SK-N-SH treated with all-trans-retinoic acid at 6 μM for 48 hours (cell line): ENCODE results near the gene PSMD10.

ENCODE experiments used
- ATAC-seq: fragments of 200-7000 bp; cut with Tn5 transposase; 3 replicates; pipeline ENCODE4 v1.9.1; 2020; ENCODE audit warnings: mild to moderate bottlenecking, moderate library complexity
- ARNTL ChIP-seq: fragments of 450-650 bp; formaldehyde crosslinking; IDR thresholded peaks from 2 replicates; pipeline ENCODE4 v1.5.0; 2020; ENCODE audit warnings: low read depth, mild to moderate bottlenecking, moderate library complexity, borderline replicate concordance
- BACH2 ChIP-seq: fragments of 250-450 bp; sonication (Bioruptor Pico); IDR thresholded peaks from 2 replicates; pipeline ENCODE4 v1.9.0; 2021; ENCODE audit warnings: mild to moderate bottlenecking, borderline replicate concordance
- CREB5 ChIP-seq: fragments of 250-450 bp; sonication (Bioruptor Pico); IDR thresholded peaks from 2 replicates; pipeline ENCODE4 v1.5.1; 2020; ENCODE audit warnings: low read depth, mild to moderate bottlenecking, moderate library complexity
- CSDC2 ChIP-seq: fragments of 250-450 bp; sonication (Bioruptor Pico); IDR thresholded peaks from 2 replicates; pipeline ENCODE4 v1.5.0; 2020; ENCODE audit warnings: mild to moderate bottlenecking, moderate library complexity
- CSRNP3 ChIP-seq: fragments of 250-450 bp; sonication (Bioruptor Pico); IDR thresholded peaks from 2 replicates; pipeline ENCODE4 v1.5.1; 2021; ENCODE audit warnings: mild to moderate bottlenecking, moderate library complexity
- ESRRG ChIP-seq: fragments of 250-450 bp; sonication (Bioruptor Pico); IDR thresholded peaks from 2 replicates; pipeline ENCODE4 v1.6.1; 2021; ENCODE audit warnings: mild to moderate bottlenecking
- GLIS3 ChIP-seq: fragments of 250-450 bp; sonication (Bioruptor Pico); IDR thresholded peaks from 2 replicates; pipeline ENCODE4 v1.5.0; 2020; ENCODE audit warnings: mild to moderate bottlenecking, moderate library complexity
- ISL1 ChIP-seq: fragments of 250-450 bp; sonication (Bioruptor Pico); IDR thresholded peaks from 2 replicates; pipeline ENCODE4 v2.1.2; 2022; ENCODE audit warnings: mild to moderate bottlenecking, moderate library complexity
- RARB ChIP-seq: fragments of 250-450 bp; sonication (Bioruptor Pico); IDR thresholded peaks from 2 replicates; pipeline ENCODE4 v1.8.0; 2021; ENCODE audit warnings: mild to moderate bottlenecking, moderate library complexity
- SNAI2 ChIP-seq: fragments of 250-450 bp; sonication (Bioruptor Pico); IDR thresholded peaks from 2 replicates; pipeline ENCODE4 v1.5.0; 2020; ENCODE audit warnings: mild to moderate bottlenecking, moderate library complexity
- TOX ChIP-seq: fragments of 250-450 bp; sonication (Bioruptor Pico); IDR thresholded peaks from 2 replicates; pipeline ENCODE4 v1.8.0; 2021; ENCODE audit warnings: mild to moderate bottlenecking, moderate library complexity, borderline replicate concordance
- TSHZ2 ChIP-seq: fragments of 250-450 bp; sonication (Bioruptor Pico); IDR thresholded peaks from 2 replicates; pipeline ENCODE4 v1.5.0; 2020; ENCODE audit warnings: mild to moderate bottlenecking, moderate library complexity
- ZC3H10 ChIP-seq: fragments of 250-450 bp; sonication (Bioruptor Pico); IDR thresholded peaks from 2 replicates; pipeline ENCODE4 v1.5.1; 2021; ENCODE audit warnings: mild to moderate bottlenecking, moderate library complexity
- ZFP3 ChIP-seq: fragments of 250-450 bp; sonication (Bioruptor Pico); IDR thresholded peaks from 2 replicates; pipeline ENCODE4 v1.5.0; 2020; ENCODE audit warnings: mild to moderate bottlenecking, moderate library complexity
- ZFP30 ChIP-seq: fragments of 450-650 bp; formaldehyde crosslinking; IDR thresholded peaks from 2 replicates; pipeline ENCODE4 v1.5.0; 2022; ENCODE audit warnings: mild to moderate bottlenecking, moderate library complexity
- ZNF565 ChIP-seq: fragments of 450-650 bp; formaldehyde crosslinking; conservative IDR thresholded peaks from 2 replicates; pipeline ENCODE4 v1.5.0; 2020; ENCODE audit warnings: low read depth, mild to moderate bottlenecking, moderate library complexity
- ZNF70 ChIP-seq: fragments of 450-650 bp; formaldehyde crosslinking; IDR thresholded peaks from 2 replicates; pipeline ENCODE4 v1.5.0; 2020; ENCODE audit warnings: mild to moderate bottlenecking, moderate library complexity
- ZNF8 ChIP-seq: fragments of 450-650 bp; formaldehyde crosslinking; IDR thresholded peaks from 2 replicates; pipeline ENCODE4 v1.5.0; 2020; ENCODE audit warnings: mild to moderate bottlenecking, moderate library complexity
- TF ChIP-seq, protein P1 (sequence below): fragments of 250-450 bp; sonication (Bioruptor Pico); IDR thresholded peaks from 2 replicates; pipeline ENCODE4 v1.8.0; 2021; ENCODE audit warnings: low read depth, mild to moderate bottlenecking, moderate library complexity, borderline replicate concordance
- TF ChIP-seq, protein P2 (sequence below): fragments of 250-450 bp; sonication (Bioruptor Pico); IDR thresholded peaks from 2 replicates; pipeline ENCODE4 v1.8.0; 2020; ENCODE audit warnings: mild to moderate bottlenecking, moderate library complexity, borderline replicate concordance

Gene PSMD10

DNA sequence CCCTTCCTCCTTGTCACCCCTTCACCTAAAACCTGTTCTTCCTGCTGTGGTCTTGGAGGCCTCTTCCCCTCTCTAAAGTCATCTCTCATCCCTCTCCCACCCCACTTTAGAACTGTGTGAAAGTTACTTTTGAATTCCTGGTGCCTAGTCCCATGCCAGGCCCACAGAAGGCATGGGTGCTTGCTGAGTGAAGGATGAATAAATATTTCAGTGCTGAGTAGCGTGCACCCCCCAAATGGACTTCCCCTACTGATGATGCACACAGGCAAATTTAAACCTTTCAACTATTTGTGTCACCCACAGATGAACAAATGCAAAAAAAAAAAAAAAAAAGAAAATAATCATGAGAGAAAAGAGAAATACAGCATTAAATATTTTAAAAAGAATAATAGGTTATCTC lies 19.8 kb downstream of the PSMD10 start (continued):
- no peak for TF ChIP-seq CREB5 (CRISPR knock-in tag)
- no peak for TF ChIP-seq ZFP3
- no peak for TF ChIP-seq ZC3H10 (CRISPR knock-in tag)
- TF ChIP-seq ZFP30 (CRISPR knock-in tag), result no peak
- no peak for TF ChIP-seq ZNF70 (CRISPR knock-in tag)
- no peak for TF ChIP-seq TOX
- TF ChIP-seq, all 23 proteins: peak for 0

GRCh38 chrX:108070891-108071290 lies 20.5 kb downstream of the PSMD10 start:
- no peak for ATAC-seq
- TF ChIP-seq ARNTL (CRISPR knock-in tag) (no peak), BACH2 (no peak), ESRRG (no peak), ZNF565 (CRISPR knock-in tag) (no peak), ZFP3 (no peak), ZNF8 (no peak), TSHZ2 (CRISPR knock-in tag) (no peak), CSDC2 (no peak), RARB (CRISPR knock-in tag) (no peak), TOX (no peak), CSRNP3 (CRISPR knock-in tag) (no peak), SNAI2 (CRISPR knock-in tag) (no peak), ZFP30 (CRISPR knock-in tag) (no peak), ZNF70 (CRISPR knock-in tag) (no peak), CREB5 (CRISPR knock-in tag) (no peak)
- TF ChIP-seq, protein P1, sequence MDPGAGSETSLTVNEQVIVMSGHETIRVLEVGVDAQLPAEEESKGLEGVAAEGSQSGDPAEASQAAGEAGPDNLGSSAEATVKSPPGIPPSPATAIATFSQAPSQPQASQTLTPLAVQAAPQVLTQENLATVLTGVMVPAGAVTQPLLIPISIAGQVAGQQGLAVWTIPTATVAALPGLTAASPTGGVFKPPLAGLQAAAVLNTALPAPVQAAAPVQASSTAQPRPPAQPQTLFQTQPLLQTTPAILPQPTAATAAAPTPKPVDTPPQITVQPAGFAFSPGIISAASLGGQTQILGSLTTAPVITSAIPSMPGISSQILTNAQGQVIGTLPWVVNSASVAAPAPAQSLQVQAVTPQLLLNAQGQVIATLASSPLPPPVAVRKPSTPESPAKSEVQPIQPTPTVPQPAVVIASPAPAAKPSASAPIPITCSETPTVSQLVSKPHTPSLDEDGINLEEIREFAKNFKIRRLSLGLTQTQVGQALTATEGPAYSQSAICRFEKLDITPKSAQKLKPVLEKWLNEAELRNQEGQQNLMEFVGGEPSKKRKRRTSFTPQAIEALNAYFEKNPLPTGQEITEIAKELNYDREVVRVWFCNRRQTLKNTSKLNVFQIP (CRISPR knock-in tag), result no peak

GRCh38 chrX:108068121-108068520 lies 23.2 kb downstream of the PSMD10 start:
- no peak for ATAC-seq
- no peak for TF ChIP-seq ZFP30 (CRISPR knock-in tag)
- no peak for TF ChIP-seq TOX
- no peak for TF ChIP-seq GLIS3 (CRISPR knock-in tag)
- TF ChIP-seq BACH2, result no peak
- TF ChIP-seq, protein P2, sequence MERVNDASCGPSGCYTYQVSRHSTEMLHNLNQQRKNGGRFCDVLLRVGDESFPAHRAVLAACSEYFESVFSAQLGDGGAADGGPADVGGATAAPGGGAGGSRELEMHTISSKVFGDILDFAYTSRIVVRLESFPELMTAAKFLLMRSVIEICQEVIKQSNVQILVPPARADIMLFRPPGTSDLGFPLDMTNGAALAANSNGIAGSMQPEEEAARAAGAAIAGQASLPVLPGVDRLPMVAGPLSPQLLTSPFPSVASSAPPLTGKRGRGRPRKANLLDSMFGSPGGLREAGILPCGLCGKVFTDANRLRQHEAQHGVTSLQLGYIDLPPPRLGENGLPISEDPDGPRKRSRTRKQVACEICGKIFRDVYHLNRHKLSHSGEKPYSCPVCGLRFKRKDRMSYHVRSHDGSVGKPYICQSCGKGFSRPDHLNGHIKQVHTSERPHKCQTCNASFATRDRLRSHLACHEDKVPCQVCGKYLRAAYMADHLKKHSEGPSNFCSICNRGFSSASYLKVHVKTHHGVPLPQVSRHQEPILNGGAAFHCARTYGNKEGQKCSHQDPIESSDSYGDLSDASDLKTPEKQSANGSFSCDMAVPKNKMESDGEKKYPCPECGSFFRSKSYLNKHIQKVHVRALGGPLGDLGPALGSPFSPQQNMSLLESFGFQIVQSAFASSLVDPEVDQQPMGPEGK, result no peak
- no peak for TF ChIP-seq SNAI2 (CRISPR knock-in tag)
- TF ChIP-seq ISL1 (CRISPR knock-in tag), result no peak
- no peak for TF ChIP-seq ZNF565 (CRISPR knock-in tag)
- TF ChIP-seq, protein P1 (CRISPR knock-in tag), result no peak
- TF ChIP-seq ESRRG, result no peak
- no peak for TF ChIP-seq RARB (CRISPR knock-in tag)
